ENCODE measurements around the gene AFDN.

AFDN gene

GRCh38 chr6:167841981-167842380 is 15.3 kb downstream of the AFDN start:
- DNase-seq (ENCODE audit: low read depth, low spot score), result no peak

DNA sequence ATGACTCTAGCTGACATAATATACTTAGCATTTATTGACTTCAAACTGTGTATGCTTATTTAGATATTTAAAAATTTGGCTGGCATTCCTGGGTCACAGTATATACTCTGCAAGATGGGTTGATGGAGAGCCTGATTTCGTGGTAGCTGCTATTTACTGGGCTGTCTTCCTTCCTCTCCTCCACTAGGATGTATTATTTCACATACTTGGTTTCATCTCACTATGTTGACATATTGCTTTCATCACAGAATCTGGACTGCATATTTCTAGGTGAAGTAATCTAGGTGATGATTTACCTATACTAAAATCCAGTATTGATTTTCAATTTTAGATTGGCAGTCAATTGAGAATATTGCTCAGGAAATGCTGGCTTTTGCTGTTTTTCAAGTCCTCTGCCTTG is 15.7 kb downstream of the AFDN start:
- no peak for DNase-seq (ENCODE audit: low read depth, low spot score)

GRCh38 chr6:167843023-167843422 is 16.3 kb downstream of the AFDN start:
- DNase-seq (ENCODE audit: low read depth, low spot score), result no peak

- DNase-seq (ENCODE audit: low read depth, low spot score), result no peak
Observed at GRCh38 chr6:167845856-167846255, 19.1 kb downstream of the AFDN start.

DNA sequence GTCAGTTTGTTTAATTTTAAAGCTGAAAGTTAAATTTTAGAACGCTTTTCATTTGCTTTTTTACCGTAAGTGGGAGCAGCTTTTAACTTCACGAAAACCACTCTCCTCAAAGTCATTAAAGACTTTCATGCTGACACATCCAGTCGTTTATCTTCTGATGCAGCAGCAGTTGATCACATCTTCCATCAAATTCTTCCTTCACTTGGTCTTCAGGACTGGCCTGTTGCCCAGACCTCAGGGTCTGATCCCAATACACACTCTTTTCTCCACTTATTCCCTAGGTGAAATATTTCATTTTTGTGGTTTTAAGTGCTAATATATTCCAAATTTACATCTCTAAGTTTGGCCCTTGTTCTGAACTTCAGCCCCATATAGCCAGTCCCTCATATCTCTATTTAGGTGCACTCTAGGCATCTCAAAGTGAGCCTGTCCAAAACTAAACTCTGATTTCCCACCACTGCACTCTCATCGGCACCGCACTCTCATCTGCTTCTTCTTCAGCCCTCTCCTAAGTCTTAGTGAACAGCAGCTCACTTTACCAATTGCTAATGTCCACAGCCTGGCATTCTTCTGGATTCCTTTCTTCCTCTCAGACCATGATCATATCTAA is 20.4 kb downstream of the AFDN start:
- DNase-seq (ENCODE audit: low read depth, low spot score), result no peak

GRCh38 chr6:167847936-167848335 is 21.2 kb downstream of the AFDN start:
- DNase-seq (ENCODE audit: low read depth, low spot score), result no peak

GRCh38 chr6:167848783-167849182 is 22.1 kb downstream of the AFDN start:
- no peak for DNase-seq (ENCODE audit: low read depth, low spot score)

GRCh38 chr6:167849846-167850459 is 23.2 kb downstream of the AFDN start:
- DNase-seq (ENCODE audit: low read depth, low spot score), result peak; percentile 76

GRCh38 chr6:167850782-167851181 is 24.1 kb downstream of the AFDN start:
- no peak for DNase-seq (ENCODE audit: low read depth, low spot score)

DNA sequence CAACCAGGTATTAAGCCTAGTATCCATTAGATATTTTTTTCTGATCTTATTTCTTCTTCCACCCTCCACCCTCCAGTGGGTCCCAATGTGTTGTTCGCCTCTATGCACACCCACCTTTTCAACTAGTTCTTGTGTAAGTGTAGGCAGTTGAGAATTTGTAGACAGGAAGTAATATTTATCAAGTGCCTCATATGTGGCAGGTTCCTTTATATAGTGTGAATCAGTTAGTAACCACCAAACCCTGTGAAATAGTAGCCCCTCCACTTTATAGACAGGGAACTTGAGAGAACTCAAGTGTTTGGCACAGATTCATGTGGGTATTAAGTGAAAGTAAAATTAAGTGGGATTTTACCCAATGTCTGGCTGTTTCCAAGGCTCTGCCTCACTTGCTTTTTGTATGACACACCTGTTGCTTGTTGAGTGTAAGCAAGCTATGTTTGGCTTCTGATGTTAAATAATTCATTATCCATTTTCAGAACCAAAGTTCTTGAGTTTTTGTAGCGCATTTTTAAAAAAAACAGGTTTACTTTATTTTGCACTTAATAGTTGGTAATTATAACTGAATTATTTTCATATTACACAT is 24.8 kb downstream of the AFDN start:
- DNase-seq (ENCODE audit: low read depth, low spot score), result no peak

- no peak for DNase-seq (ENCODE audit: low read depth, low spot score)
Observed at GRCh38 chr6:167855825-167856425, 29.2 kb downstream of the AFDN start.

DNA sequence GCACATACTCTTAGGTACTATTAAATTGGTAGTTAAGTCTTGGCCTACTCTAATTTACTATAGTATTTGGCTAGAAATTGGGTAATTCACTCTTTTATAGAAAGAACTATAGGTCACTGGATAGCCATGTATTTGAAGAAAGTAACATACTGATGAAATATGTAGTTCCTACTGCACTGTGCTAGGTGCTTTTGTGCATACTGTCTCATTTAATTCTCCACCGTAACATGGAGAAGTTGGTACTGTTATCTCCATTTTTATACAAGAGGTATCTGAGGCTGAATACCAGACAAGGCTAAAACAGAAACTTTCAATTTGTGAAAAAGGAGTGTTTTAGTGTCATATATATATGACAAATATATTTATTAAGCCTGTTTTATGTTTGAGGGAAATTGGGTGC is 29.8 kb downstream of the AFDN start:
- DNase-seq (ENCODE audit: low read depth, low spot score), result no peak

- no peak for DNase-seq (ENCODE audit: low read depth, low spot score)
Observed at GRCh38 chr6:167856999-167857660, 30.4 kb downstream of the AFDN start.

GRCh38 chr6:167858086-167858591 is 31.4 kb downstream of the AFDN start:
- DNase-seq (ENCODE audit: low read depth, low spot score), result no peak

- no peak for DNase-seq (ENCODE audit: low read depth, low spot score)
Observed at GRCh38 chr6:167858842-167859664, 32.3 kb downstream of the AFDN start.

DNA sequence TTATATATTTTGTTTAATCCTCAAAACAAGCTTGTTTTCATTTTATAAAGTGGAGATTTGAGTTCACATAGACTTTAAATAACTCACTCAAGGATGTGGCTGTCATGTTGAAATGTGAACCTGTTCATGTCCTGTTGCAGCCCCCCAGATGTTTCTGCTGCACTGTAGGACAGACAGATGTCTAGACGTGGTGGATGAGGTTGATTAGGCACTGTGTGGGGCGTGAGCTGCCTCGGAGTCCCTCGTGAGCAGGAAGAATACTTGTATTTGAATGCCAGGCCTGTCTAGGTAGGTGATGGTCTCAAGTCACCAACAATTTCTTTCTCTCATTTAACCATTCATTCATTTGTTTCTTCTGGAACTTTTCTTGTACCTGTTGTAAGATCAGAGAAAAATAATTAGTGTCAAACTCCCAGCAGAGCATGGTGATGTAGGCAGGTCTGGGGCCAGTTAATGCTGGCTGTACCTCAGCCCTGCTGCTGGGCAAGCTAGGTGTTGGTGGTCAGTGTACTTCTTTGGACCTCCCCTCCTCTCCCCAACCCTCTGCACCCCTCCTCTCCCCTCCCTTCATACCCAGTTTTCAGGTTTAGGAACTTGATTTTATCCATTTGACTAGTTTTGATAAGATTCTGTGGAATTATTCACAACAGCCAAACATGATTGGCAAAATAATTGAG is 34.0 kb downstream of the AFDN start:
- no peak for DNase-seq (ENCODE audit: low read depth, low spot score)

- no peak for DNase-seq (ENCODE audit: low read depth, low spot score)
Observed at GRCh38 chr6:167861424-167861823, 34.7 kb downstream of the AFDN start.

GRCh38 chr6:167863897-167864296 is 37.2 kb downstream of the AFDN start:
- no peak for DNase-seq (ENCODE audit: low read depth, low spot score)

GRCh38 chr6:167866642-167867041 is 39.9 kb downstream of the AFDN start:
- peak; percentile 77 for DNase-seq (ENCODE audit: low read depth, low spot score)

DNA sequence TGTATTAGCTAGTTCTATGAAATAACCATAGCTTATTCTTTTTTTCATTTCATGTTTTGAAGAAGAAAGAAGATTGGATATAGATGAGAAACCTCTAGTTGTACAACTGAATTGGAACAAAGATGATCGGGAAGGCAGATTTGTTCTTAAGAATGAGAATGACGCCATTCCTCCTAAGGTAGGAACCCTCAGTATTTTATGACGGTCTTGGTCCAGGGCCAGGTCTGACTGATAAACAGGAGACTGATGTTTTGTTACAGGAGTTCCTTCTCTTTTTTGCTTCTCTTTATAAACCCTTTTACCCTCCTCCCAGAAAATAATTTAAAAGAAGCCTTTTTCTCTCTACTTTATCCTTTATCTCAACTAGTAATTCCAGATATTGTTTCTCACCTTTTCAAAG is 43.6 kb downstream of the AFDN start:
- DNase-seq (ENCODE audit: low read depth, low spot score), result no peak
